CD4-positive, alpha-beta T cell treated with Interferon alpha-2 for 1 hour (primary cell): ENCODE results near the gene PCED1B.
"Not testable (repeated sequence)": the region's sequence is repeated elsewhere in the genome, so short reads cannot be mapped to it uniquely, and the experiment has no call there.

Experiments used
- DNase-seq, 2 donors: peaks; one replicate each; pipeline ENCODE4 v3.0.0-alpha.2; 2020 to 2022

Gene PCED1B

DNA sequence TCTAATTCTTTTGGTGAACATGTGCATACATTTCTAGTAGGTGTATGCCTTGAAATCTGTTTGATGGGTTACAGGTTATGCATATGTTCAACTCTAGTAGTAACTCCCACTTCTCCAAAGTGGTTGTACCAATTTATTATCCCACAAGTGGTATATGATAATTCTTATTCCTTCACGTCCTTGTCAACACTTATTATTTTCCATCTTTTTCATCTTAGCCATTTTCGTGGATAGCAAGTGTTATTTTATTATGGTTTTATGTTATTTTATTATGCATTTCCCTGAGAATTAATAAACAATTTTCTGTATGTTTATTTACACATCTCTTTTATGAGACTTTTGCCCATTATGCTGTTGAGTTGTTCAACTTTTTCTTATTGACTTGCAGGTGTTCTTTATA is 11.6 kb downstream of the PCED1B start:
- DNase-seq: no peak

DNA sequence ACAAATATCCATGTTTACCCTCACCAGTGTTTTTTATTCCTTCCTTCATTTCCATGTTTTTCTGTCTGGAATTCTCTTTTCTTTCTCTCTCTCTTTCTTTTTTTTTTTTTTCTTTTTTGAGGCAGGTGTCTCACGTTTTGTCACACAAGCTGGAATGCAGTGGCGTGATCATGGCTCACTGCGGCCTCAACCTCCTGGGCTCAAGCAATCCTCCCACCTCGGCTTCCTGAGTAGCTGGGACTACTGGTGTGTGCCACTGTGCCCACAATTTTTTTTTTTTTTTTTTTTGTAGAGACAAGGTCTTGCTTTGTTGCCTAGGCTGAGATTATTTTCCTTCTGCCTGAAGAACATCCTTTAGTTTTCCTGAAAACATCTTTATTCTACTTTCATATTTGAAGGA is 15.4 kb downstream of the PCED1B start:
- DNase-seq: no peak

DNA sequence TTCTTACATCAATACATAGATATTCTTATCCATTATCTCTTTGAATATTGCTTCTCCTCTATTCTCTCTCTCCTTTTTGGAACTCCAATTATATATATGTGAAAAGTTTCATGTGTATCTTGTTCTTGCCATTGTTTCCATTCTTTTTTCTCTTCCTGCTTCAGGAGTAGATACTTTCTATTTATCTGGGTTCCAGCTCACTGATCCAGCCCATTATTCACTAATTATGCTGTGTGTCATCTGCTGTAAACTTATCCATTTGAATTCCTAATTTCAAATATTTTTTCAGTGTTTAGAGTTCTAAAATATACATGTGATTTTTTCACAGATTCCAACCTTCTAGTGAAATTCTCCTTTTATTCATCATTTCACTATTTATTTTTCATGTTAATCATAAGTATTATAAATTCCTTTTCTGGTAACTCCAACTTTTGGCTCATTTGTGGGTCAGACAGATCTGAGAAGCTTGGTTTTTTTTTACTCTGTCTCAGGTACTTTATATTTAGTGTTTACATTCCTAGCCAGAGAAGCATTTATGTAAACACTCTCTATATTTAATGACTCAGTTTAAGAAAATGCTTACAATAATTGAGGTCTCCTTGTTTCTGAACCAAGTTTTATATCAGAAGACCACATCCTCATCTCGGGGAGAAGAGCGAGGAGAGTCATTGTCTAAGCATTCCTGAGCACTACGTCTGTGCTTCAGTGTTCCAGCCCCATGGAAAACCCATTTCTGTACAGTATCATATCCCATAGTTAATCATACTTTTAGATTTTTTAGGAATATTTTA is 16.2 kb downstream of the PCED1B start:
- DNase-seq: no peak

DNA sequence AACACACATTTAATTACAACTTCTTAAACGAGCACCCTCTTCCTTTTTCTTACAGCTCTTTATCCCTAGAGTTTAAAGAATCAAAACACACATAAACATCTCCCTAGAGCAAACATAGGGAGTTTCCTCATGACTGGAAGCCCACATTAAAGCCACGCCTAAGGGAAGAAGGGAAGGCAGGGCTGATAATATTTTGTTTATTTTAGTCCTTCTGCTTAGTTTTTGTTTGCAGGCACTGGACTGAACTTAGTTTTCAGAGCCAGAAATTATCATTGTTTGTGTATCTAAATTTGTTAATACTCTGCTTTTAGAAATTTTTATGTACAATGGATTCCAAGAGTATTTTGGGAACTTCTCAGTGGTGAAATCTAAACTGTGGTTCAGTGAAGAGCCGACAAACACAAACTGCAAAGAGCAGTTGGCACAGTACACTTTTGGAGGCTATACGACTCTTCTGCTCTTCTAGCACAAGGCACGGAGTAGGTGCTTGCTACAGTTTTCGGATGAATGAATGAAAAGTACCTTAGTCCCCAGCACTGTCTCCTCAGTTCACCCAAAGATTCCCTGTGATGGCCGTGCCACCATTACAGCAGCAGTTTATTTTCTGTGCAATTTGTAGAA is 18.0 kb downstream of the PCED1B start:
- DNase-seq: no peak

DNA sequence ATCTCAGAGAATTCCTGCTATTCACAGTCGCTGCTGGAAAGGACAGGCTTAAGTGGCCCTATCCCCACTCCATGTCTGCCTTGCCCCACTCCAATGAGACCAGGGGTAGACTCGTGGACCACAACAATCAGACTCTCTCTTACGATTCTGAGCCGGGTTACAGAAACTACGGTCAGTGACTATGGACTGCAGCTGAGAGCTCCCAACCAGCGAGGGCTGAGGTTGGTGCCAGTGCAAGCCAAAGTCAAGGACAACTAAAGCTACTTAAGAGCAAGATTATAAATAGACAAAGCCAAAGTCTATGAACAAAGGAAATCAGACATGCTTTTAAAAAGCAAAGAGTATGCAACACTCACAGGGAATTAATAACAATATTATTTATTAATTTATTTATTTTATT is 18.7 kb downstream of the PCED1B start:
- no peak for DNase-seq

DNA sequence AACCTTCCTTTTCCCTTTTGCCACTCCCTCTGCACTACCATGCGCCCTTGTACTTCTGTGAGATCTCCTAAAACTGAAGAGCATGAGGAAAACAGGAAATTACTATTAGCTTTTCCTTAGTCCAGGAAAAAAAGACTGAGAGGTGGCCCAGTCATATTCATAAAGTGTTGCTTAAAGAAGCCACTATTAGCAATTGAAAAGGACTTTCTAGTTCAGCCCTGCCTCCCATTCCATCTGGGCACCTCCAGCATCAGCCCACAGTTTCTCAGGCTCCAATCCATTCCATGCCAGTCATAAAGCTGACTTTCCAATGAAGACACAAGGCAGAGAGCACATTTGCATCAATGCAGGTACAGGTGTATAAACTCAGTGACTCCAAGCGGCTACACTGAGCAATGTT is 20.2 kb downstream of the PCED1B start:
- no peak for DNase-seq

DNA sequence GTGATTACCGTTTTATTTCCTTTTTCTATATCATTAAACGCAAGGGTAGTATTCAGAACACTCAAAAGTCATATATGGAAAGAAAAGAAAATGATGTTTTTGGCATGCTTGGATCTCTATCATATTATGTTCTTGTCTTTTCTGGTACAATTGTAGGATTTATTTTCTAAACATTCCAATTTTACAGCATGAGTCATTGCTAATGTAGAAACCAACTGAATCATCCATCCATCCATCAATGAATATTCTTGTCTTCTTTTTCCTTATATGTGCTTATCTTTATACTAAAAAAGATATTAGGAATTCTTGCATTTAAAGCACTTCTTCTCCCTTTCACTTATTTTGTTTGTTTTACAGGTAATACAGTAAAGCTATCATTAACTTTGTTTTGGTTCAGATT is 20.7 kb downstream of the PCED1B start:
- no peak for DNase-seq

DNA sequence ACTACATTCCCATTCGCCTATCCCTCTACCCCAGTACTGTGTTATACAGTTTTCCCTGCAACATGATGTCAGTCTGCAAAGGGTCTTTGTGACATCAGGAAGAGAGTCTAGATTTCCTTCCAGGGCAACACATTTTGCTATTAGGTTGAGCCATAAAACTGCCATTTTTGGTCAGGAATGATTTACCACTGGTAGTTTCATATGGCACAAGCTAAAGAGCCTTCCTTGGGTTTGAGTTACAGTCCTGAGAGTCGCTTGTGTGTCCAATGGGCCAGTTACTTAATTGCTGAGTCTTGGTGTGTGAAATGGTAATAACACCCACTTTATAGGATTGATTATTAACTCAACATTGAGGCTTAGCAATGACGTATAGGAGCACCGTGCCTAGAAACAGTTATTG is 23.0 kb downstream of the PCED1B start:
- no peak for DNase-seq

DNA sequence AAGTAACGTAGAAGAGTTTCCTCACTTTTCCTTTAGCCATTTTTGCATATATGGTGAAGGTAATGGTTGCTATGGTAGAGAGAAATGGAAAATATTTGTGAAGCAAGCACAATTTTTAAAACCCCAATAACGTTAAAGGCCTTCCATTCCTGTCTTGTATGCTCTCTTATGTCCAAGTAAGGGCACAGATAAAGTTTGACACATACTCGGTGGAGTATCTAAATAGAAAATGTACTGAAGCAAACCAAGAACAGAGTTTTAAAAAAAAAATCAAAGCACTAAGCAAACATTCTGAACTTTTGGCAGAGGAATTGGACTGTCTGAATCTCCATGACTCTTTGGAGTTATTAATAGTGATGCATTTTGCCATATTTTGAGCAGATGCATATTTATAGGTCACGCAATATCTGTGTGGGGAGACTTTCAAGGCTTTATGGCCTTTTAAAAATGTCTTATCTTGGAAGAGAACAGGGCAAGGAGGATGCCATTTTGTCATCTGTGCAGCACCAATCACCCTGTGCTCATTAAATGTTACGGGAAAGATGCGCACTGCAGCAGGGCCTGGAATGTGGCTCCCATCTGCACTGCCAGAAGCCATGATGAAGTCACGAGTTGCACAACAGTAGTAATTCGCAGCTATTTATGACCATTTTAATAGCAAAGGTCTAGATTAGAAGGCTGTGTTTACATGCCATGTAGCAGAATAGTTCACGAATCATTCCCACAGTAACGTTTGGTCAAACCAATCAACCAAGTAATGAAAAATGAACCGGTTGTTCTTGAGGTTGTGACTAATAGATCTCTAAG is 23.6 kb downstream of the PCED1B start:
- no peak for DNase-seq

DNA sequence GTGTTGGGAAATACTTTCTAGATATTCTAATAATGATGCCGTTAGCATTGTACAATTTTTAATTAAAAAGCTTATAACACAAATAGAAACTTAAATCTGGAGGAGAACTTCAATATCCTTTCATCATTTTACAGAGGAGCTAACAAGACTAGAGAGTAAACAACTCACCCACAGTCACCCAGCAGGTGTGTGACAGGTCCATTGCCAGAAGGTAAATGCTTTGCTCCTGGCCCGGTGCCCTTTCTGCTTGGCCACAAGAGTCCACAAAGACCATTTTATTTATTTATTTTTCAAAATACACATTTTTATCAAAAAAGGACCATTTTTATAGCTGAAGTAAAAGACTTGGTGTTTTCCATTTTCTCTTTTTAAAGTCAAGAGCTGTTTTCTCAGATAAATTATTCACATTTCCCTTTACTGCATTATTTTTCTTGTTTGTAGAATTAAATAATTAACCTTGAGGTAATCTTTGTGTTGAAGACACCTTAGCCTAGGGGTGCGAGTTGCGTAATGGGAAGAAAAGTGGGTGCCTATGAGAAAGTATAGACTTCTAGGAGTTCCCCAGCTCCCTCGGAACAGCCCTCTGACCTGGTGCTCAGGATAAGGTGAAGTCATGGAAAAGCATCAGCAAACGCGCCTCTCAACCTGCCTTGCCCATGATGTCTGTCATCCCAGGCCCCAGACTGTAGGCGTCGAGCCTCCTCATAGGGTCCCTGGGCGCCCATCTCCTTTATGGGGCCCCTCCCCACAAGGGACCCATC is 26.7 kb downstream of the PCED1B start:
- DNase-seq: no peak

DNA sequence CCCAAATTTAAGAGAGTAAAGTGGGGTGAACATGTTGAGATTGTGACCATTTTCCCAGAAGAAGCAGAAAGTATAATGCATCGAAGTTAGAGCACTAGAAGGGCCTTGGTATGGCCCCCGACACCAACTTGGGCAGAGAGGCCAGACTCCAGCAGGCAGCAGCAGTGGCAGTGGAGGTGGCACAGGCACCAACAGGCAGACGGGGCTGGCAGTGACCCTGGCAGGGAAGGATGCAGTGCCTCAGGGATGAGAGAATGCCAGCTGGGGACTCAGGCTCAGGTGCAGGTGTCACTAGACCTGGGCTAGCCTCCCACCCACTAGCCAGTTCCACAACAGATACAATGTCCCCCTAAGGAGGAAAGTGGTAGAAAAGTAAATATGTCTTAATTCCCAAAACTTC is 28.0 kb downstream of the PCED1B start:
- DNase-seq: no peak

DNA sequence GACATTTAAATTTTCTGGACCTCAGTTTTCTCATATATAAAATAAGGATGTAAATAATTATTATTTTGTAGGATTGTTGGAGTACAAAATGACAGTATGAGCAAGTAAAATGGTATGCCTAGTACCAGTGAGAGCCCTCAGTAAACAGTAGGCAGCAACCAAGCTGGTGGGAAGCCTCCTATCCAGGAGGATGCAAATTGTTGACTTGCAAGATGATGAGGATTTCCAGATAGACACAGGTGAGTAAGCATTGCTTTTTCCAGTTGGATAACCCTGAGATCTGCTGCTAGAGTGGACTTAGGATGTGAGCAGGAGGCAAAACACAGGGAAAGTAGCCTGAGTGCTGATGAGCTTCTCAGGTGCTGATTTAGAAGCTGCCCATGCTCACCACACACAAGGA is 28.5 kb downstream of the PCED1B start:
- DNase-seq: no peak

DNA sequence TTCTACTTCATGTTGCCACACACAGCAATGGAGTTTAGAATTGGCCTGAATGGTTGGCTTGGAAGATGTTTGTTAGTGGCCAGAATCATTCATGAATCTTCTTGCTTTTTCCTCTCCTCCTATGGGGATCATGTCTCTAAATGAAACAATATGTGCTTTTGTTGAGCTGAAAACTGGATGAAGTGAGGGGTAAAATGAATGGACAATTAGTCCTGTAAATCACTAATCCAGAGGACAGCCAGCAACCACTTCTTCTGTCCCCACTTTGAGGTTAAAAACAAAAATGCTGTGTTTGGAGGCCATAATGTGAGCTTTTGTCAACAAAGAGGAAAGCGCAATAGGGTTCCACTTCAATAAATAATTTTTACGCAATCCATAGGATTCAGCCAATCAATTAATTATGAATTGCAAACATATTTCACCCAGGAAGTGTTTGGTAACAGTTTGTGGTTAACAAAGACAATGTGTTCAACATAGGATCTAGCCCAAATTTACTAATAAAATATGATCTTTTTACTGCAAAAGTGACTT is 30.7 kb downstream of the PCED1B start:
- DNase-seq: no peak

DNA sequence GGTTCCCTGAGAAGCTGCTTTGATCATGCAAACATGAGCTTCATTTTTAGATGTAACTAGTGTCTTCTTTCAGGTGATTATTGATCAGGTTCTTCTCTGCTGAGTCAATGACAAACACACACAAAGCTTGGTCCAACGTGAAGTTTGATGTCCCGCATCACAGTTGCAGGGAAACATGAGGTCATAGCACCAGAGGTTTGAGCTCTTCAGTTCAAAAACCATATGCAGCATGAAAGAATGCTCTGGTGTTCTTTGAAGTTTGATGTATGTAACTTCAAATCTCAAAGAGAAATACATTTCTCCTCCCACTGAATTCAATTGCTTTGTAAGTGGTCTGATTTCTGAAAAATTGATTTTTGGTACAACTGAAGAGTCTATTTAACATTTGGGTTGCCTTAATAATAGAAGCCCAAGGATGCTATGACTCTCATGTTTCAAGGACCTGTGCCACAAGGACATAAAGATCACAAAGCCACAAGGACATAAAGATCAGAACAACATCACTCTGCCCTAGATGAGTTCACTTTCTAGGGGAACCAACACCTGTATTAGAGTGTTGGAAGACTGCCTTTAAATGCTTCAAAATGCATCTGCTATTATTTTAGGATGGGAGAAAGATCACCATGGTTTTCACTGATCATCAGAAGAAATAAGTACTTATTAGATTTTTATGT is 31.4 kb downstream of the PCED1B start:
- no peak for DNase-seq

DNA sequence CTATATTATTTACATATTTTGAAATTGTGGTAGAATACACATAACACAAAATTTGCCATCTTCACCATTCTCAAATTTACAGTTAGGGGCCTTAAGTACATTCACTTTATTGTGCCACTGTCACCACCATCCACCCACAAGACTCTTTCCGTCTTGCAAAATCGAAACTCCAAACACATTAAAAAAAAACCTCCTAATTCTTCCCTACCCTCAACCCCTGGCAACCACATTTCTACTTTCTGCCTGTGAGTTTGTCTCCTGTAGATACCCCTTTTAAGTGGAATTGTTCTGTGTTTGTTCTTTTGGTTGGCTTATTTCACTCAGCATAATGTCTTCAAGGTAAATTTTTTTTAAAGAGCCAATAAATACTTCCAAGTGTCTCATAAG is 32.0 kb downstream of the PCED1B start:
- peak in 1 of 2 donors; percentile 32 for DNase-seq

DNA sequence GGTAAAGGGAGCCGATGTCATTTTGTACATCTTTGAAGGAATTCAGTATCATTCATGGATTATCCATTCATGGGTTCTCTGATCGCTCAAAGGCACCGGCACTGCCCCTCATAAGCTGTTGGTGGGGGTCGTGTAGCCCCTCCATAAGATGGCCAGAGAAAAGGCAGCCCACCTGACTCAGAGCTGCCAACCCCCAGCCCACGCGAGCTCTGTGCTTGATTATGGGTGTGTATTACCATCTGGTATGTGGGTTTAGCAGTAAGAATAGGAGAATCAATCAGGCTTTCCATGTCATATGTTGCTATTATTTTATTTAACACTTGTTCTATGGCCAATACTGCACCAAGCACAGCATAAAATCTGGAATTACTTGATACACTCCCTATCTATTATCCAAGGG is 32.4 kb downstream of the PCED1B start:
- no peak for DNase-seq

DNA sequence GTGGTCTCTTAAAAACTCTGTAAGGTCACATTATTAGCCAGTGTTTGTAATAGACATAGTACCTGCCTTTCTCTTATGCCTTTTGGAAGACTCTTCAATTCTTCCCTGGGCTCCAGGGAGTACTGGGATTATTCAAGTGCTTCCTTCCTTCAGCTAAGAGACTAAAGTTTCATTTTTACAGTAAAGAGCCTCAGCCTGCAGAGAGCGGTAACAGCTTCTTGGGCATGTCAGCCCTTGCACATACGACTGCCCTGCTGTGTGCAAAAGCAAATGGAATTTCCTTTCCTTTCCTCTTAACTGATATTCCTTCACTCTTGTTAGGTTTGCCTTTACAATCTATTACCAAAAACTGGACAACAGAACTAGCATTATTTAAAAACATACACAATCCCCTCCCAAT is 33.3 kb downstream of the PCED1B start:
- DNase-seq: no peak

DNA sequence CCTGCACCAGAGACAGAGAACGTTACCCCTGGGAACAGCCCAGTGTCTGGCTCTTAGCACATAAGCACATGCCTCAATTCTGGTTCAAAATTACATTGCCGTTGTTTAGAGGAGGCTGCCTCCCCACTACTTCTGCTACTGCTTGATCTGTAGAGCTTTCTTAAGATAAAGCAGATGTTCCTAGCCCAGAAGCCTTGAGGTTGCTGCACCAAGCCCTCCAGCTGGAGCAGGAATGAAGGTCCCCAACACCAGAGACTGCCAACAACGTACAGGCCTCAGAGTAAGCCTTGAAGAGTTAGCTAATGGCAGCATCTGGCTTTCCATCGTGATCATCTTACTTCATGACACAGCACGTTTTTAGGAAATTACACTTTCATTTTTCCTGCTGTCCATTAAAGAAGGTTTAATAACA is 35.1 kb downstream of the PCED1B start:
- DNase-seq: no peak

DNA sequence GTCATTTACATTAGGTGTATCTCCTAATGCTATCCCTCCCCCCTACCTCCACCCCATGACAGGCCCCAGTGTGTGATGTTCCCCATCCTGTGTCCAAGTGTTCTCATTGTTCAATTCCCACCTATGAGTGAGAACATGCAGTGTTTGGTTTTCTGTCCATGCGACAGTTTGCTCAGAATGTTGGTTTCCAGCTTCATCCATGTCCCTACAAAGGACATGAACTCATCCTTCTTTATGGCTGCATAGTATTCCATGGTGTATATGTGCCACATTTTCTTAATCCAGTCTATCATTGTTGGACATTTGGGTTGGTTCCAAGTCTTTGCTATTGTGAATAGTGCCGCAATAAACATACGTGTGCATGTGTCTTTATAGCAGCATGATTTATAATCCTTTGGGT is 37.9 kb downstream of the PCED1B start:
- not testable (repeated sequence) for DNase-seq

DNA sequence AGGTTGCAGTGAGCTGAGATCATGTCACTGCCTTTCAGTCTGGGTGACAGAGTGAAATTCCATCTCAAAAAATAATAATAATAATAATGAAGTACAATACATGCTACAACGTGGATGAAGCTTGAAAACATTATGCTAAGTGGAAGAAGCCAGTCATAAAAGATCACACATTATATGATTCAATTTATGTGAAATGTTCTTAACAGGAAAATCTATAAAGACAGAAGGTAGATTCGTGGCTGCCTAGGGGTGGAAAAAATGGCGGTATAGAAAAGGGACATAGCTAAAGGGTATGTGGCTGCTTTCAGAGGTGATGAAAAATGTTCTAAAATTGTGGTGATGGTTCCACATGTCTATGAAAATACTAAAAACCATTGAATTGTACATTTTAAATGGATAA is 41.3 kb downstream of the PCED1B start:
- DNase-seq: no peak

DNA sequence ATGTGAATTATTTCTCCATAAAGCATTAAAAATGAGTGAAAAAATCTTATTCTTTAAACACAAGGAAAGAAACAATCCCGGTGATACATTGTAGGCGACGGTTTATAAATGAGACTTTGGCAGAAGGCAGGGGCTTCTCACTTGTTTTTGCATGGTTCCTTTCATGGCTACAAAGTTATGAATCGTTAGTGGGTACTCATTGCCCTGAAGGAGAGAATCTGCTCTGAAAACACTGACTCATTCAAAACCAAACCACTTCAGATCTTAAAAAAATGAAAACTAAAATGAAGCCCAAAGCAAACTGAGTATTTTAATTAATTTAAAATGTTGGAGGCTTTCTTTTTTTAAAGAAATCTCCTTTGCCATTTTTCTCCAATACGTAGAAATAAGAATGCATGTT is 41.7 kb downstream of the PCED1B start:
- DNase-seq: no peak

DNA sequence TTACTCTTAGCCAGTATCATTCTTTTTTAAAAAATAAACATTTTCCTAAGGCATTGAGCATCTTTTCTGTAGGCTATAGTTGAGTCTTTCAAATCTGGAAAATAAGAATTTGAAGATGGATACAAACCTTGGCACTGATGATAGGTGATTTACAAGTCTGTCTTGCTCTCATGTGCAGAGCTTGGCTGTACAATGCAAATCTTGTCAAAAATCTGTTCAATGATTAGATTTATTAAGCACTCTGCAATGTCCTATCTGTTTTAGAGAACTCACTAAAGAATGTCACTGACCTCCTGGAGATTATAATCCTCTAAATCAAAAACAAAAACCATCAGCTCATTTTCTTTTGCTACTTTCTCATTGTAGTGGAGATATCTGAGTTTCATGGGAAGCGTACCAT is 43.2 kb downstream of the PCED1B start:
- no peak for DNase-seq
